ENCODE measurements around the gene SERPINI1.

Gene SERPINI1

GRCh38 chr3:167866331-167866730 lies 130.8 kb downstream of the SERPINI1 start:
- H3K36me3 ChIP-seq (ENCODE audit: insufficient read depth, low read length) = no peaks in the 10 kb centered on the region
- H3K4me2 ChIP-seq (ENCODE audit: low read depth, low read length, poor library complexity, severe bottlenecking) = no peak overlapping the region
- no peaks in the 10 kb centered on the region for H3K9me3 ChIP-seq (ENCODE audit: insufficient read depth, low read depth, low read length)
- H2AFZ ChIP-seq (ENCODE audit: low read length) = no peak overlapping the region
- no peak overlapping the region for H3K4me3 ChIP-seq (ENCODE audit: low read length, poor library complexity, severe bottlenecking)
- H3K9me2 ChIP-seq (replicated peaks; ENCODE audit: low read depth, low read length) = no peaks in the 10 kb centered on the region
- H4K20me1 ChIP-seq (ENCODE audit: insufficient read depth, low read length, poor library complexity, severe bottlenecking) = no peaks in the 10 kb centered on the region
- no peaks in the 10 kb centered on the region for H3K4me1 ChIP-seq (ENCODE audit: insufficient read depth, low read length, poor library complexity, severe bottlenecking)
- no peak overlapping the region for H3K9ac ChIP-seq (ENCODE audit: low read depth, low read length, poor library complexity, severe bottlenecking)
- no peaks in the 10 kb centered on the region for H3F3A ChIP-seq (ENCODE audit: low read depth)
- TF ChIP-seq, protein P1, sequence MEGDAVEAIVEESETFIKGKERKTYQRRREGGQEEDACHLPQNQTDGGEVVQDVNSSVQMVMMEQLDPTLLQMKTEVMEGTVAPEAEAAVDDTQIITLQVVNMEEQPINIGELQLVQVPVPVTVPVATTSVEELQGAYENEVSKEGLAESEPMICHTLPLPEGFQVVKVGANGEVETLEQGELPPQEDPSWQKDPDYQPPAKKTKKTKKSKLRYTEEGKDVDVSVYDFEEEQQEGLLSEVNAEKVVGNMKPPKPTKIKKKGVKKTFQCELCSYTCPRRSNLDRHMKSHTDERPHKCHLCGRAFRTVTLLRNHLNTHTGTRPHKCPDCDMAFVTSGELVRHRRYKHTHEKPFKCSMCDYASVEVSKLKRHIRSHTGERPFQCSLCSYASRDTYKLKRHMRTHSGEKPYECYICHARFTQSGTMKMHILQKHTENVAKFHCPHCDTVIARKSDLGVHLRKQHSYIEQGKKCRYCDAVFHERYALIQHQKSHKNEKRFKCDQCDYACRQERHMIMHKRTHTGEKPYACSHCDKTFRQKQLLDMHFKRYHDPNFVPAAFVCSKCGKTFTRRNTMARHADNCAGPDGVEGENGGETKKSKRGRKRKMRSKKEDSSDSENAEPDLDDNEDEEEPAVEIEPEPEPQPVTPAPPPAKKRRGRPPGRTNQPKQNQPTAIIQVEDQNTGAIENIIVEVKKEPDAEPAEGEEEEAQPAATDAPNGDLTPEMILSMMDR (conservative IDR thresholded peaks at IDR 0.05; ENCODE audit: low read length) = no peak
- TF ChIP-seq EZH2phosphoT487 (IDR thresholded peaks at IDR 0.05; ENCODE audit: borderline replicate concordance) = no peak
- no peaks in the 10 kb centered on the region for H3K79me2 ChIP-seq (ENCODE audit: insufficient read depth, low read length)
- no peaks in the 10 kb centered on the region for H3K27me3 ChIP-seq (ENCODE audit: insufficient read depth, low read length, poor library complexity, severe bottlenecking)

- H3K4me1 ChIP-seq (ENCODE audit: insufficient read depth, low read length, poor library complexity, severe bottlenecking) = no peaks in the 10 kb centered on the region
- H3F3A ChIP-seq (ENCODE audit: low read depth) = no peaks in the 10 kb centered on the region
- no peaks in the 10 kb centered on the region for H3K27me3 ChIP-seq (ENCODE audit: insufficient read depth, low read length, poor library complexity, severe bottlenecking)
- H4K20me1 ChIP-seq (ENCODE audit: insufficient read depth, low read length, poor library complexity, severe bottlenecking) = no peaks in the 10 kb centered on the region
- H3K4me2 ChIP-seq (ENCODE audit: low read depth, low read length, poor library complexity, severe bottlenecking) = no peak overlapping the region
- no peaks in the 10 kb centered on the region for H3K9me2 ChIP-seq (replicated peaks; ENCODE audit: low read depth, low read length)
- no peak for TF ChIP-seq EZH2phosphoT487 (IDR thresholded peaks at IDR 0.05; ENCODE audit: borderline replicate concordance)
- TF ChIP-seq, protein P1 (conservative IDR thresholded peaks at IDR 0.05; ENCODE audit: low read length) = no peak
- H3K9me3 ChIP-seq (ENCODE audit: insufficient read depth, low read depth, low read length) = no peaks in the 10 kb centered on the region
- H3K79me2 ChIP-seq (ENCODE audit: insufficient read depth, low read length) = no peaks in the 10 kb centered on the region
- H3K9ac ChIP-seq (ENCODE audit: low read depth, low read length, poor library complexity, severe bottlenecking) = no peak overlapping the region
- no peak overlapping the region for H2AFZ ChIP-seq (ENCODE audit: low read length)
- no peaks in the 10 kb centered on the region for H3K36me3 ChIP-seq (ENCODE audit: insufficient read depth, low read length)
- no peak overlapping the region for H3K4me3 ChIP-seq (ENCODE audit: low read length, poor library complexity, severe bottlenecking)
These were observed 132.5 kb downstream of the SERPINI1 start for GRCh38 chr3:167867981-167868380.

DNA sequence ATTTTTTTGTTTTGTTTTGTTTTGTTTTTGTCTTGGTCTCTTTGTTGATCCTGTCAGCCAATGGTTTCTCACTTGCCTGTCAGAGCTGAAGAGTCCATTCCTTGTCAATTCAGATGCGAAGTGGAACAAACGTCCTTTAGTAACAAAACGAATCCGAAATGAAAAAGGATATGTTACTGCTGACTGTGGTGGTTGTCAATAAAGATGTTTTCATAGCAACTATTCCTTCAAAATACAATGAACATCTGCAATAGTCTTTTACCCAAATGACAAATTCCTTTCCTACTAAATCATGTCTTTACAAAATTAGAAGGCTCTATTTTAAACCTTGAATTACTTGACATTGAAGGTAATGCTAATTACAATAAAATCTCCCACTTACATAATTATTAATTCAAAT lies 134.7 kb downstream of the SERPINI1 start:
- no peaks in the 10 kb centered on the region for H3K27me3 ChIP-seq (ENCODE audit: insufficient read depth, low read length, poor library complexity, severe bottlenecking)
- no peak overlapping the region for H3K4me2 ChIP-seq (ENCODE audit: low read depth, low read length, poor library complexity, severe bottlenecking)
- no peaks in the 10 kb centered on the region for H3K4me1 ChIP-seq (ENCODE audit: insufficient read depth, low read length, poor library complexity, severe bottlenecking)
- no peak overlapping the region for H2AFZ ChIP-seq (ENCODE audit: low read length)
- TF ChIP-seq EZH2phosphoT487 (IDR thresholded peaks at IDR 0.05; ENCODE audit: borderline replicate concordance) = no peak
- TF ChIP-seq, protein P1 (conservative IDR thresholded peaks at IDR 0.05; ENCODE audit: low read length) = no peak
- no peaks in the 10 kb centered on the region for H3K9me2 ChIP-seq (replicated peaks; ENCODE audit: low read depth, low read length)
- no peaks in the 10 kb centered on the region for H3F3A ChIP-seq (ENCODE audit: low read depth)
- H3K79me2 ChIP-seq (ENCODE audit: insufficient read depth, low read length) = no peaks in the 10 kb centered on the region
- no peak overlapping the region for H3K9ac ChIP-seq (ENCODE audit: low read depth, low read length, poor library complexity, severe bottlenecking)
- H4K20me1 ChIP-seq (ENCODE audit: insufficient read depth, low read length, poor library complexity, severe bottlenecking) = no peaks in the 10 kb centered on the region
- H3K36me3 ChIP-seq (ENCODE audit: insufficient read depth, low read length) = no peaks in the 10 kb centered on the region
- no peaks in the 10 kb centered on the region for H3K9me3 ChIP-seq (ENCODE audit: insufficient read depth, low read depth, low read length)
- no peak overlapping the region for H3K4me3 ChIP-seq (ENCODE audit: low read length, poor library complexity, severe bottlenecking)
